Measurements from ENCODE around the gene RP2.

The RP2 gene

GRCh38 chrX:46836701-46837557 is at the start of gene RP2:
Gene RP2 (plus strand): TSS chrX:46837043. CDS start chrX:46837101, 58 bp downstream.
- peak; percentile 89 for DNase-seq

- no peak for DNase-seq
Measured at GRCh38 chrX:46788902-46789301, 47.9 kb upstream of the RP2 start.

GRCh38 chrX:46791927-46792809 is 44.7 kb upstream of the RP2 start:
- no peak for DNase-seq

GRCh38 chrX:46792810-46793188 is 44.0 kb upstream of the RP2 start:
- DNase-seq, result no peak

- no peak for DNase-seq
Measured at GRCh38 chrX:46793386-46794143, 43.3 kb upstream of the RP2 start.

- DNase-seq, result peak; percentile 75
Measured at GRCh38 chrX:46796574-46797191, 40.2 kb upstream of the RP2 start.

- DNase-seq, result no peak
Measured at GRCh38 chrX:46803140-46803539, 33.7 kb upstream of the RP2 start.

- DNase-seq, result no peak
Measured at GRCh38 chrX:46805270-46805669, 31.6 kb upstream of the RP2 start.

GRCh38 chrX:46811121-46811520 is 25.7 kb upstream of the RP2 start:
- no peak for DNase-seq

- no peak for DNase-seq
Measured at GRCh38 chrX:46812445-46812844, 24.4 kb upstream of the RP2 start.

GRCh38 chrX:46814966-46815365 is 21.9 kb upstream of the RP2 start:
- DNase-seq, result no peak

- DNase-seq, result no peak
Measured at GRCh38 chrX:46819136-46819535, 17.7 kb upstream of the RP2 start.

- DNase-seq, result no peak
Measured at GRCh38 chrX:46820391-46821100, 16.3 kb upstream of the RP2 start.

- DNase-seq, result no peak
Measured at GRCh38 chrX:46823481-46823880, 13.4 kb upstream of the RP2 start.

GRCh38 chrX:46831765-46832327 is 5.0 kb upstream of the RP2 start:
- no peak for DNase-seq

GRCh38 chrX:46837558-46838485 is 979 bp downstream of the RP2 start:
- DNase-seq, result no peak

- DNase-seq, result no peak
Measured at GRCh38 chrX:46838486-46838870, 1.6 kb downstream of the RP2 start.

GRCh38 chrX:46838974-46839480 is 2.2 kb downstream of the RP2 start:
- no peak for DNase-seq

- DNase-seq, result no peak
Measured at GRCh38 chrX:46840946-46841345, 4.1 kb downstream of the RP2 start.

GRCh38 chrX:46841346-46841745 is 4.5 kb downstream of the RP2 start:
- DNase-seq, result no peak
